ENCODE measurements around the gene CDK11A. TPM values are rescaled to one million over a fixed set of nuclear protein-coding genes. Genes with fewer than 3 reads are reported as not detected.
A peak's percentile ranks its signal among the peaks of the same experiment; 100 is the strongest.
"Not testable (repeated sequence)": the region's sequence is repeated elsewhere in the genome, so short reads cannot be mapped to it uniquely, and the experiment has no call there.

CDK11A gene
- total RNA-seq (100 to 1,000 TPM; 162 to 173 TPM), polyA plus RNA-seq (10 to 100 TPM; 14.2 to 28.6 (median 14.4) TPM), total RNA-seq (3.3 to 19.7 (median 7.9) reads per million in 6 experiments)

DNA sequence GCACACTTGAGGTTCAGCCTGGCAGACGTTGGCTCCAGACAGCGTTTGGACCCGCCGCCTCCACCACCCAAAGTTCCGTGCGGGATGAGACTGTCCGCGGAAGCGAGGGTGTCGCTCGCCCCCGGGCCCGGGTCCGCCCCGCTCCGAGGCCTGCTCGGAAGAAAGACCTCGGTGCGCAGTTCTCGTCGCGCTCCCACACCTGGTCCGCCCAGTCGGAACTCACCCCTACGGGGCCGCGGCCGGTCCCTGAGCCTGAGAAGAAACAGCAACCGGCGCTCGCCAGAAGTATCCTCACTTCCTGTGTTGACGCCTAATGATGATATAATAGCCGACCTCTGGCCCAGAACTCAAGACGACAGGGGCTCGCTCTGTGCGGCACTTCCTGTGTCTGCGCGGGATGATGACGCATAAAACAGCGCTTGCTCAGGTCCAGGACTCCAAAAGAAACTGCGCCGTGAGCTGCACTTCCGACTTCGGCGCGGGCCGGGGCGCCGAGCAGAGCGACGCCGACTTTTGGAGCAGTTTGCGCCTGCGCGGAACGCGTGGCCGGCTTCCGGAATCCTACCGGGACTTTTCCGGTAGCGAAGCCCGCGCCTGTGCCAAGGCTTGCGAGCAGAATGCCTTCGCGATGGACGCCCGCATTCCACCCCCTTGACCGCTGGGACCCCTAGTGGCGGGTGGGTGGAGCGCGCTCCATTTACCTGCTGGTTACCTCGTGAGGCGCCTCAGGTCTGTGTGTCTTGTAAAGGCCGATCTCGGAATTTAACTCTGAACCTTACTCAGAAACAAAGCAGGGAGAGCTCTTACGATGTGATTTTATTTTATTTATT lies at the start of gene CDK11A:
CDK11A (minus strand) TSS at position 323 of the 830 bp plus-strand sequence. CDS start 1,539 bp downstream, outside the sequence.
- not testable (repeated sequence) for H3K9me3 Mint-ChIP-seq, H3K27me3 Mint-ChIP-seq
- Mint-ChIP-seq H3K4me3 (peak within 1 kb of the TSS; percentile 81 to 98 (median 94)), H3K4me1 (peaks cover 0 to 19% (median 9%) of the 10 kb centered on the region in 4 donors), H3K36me3 (peaks cover 0 to 30% (median 3%) of the 10 kb centered on the region in 3 donors), H3K27ac (peak within 1 kb of the TSS; percentile 90 to 99 (median 98))
- peak; percentile 93 to 95 for ATAC-seq
- POLR2A ChIA-PET = interaction anchor here (0.5 to 1.0 kb wide), 8 partner anchors 46 to 349 kb away, joined by 3 to 5 read pairs (median 3); partner anchors contain the start of genes AURKAIP1 and CCNL2
- DNase-seq = peak; percentile 90 to 100 (median 97)

DNA sequence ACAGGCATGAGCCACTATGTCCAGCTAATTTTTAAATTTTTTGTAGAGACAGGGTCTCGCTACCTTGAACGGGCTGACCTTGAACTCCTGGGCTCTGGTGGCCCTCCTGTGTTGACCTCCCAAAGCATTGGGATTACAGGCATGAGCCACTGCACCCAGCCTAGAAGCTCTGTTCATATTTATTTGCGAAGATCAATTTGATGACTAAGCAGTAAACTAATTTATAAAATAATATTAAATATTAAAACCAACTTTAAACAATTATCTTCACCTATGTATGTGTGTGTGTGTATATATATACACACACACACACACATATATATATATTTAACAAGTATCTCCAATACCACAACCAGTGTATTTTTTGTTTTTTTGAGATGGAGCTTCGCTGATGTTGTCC lies 49.7 kb upstream of the CDK11A start:
- H3K36me3 Mint-ChIP-seq = peaks cover 6 to 27% (median 17%) of the 10 kb centered on the region in 3 donors
- no peaks in the 10 kb centered on the region for H3K27me3 Mint-ChIP-seq
- ATAC-seq (no peak), DNase-seq (no peak)
- POLR2A ChIA-PET = no interaction called here
- no peak overlapping the region for H3K4me3 Mint-ChIP-seq
- H3K9me3 Mint-ChIP-seq = peaks cover 0 to 8% (median 3%) of the 10 kb centered on the region in 9 donors
- H3K27ac Mint-ChIP-seq = peak overlapping the region in 1 of 10 donors; percentile 29
- peaks cover 15 to 38% (median 30%) of the 10 kb centered on the region in 4 donors for H3K4me1 Mint-ChIP-seq

DNA sequence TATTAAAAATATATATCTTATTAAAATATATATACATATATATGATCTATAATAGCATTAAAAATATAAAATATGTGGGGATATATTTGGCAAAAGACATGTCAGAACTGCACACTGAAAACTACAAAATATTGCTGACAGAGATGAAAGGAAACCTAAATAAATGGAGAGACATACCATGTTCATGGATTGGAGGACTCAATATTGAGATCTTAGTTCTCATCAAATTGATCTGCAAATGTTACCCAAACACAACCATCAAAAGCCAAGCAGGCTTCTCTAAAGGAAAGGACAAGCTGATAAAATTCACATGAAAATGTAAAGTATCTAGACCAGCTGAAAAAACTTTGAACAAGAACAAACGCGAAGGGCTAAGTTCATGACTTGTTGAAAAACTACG lies 46.9 kb upstream of the CDK11A start:
- Mint-ChIP-seq H3K27me3 (no peaks in the 10 kb centered on the region), H3K27ac (peak overlapping the region in 1 of 10 donors; percentile 9), H3K4me3 (no peak overlapping the region), H3K9me3 (peaks cover 0 to 8% (median 3%) of the 10 kb centered on the region in 9 donors), H3K36me3 (peaks cover 6 to 41% (median 21%) of the 10 kb centered on the region in 3 donors), H3K4me1 (peaks cover 13 to 33% (median 21%) of the 10 kb centered on the region in 4 donors)
- ATAC-seq (no peak), DNase-seq (no peak)
- POLR2A ChIA-PET = interaction anchor here (1.1 kb wide), 1 partner anchor 9 kb away, joined by 3 read pairs; no protein-coding TSS in a partner anchor

DNA sequence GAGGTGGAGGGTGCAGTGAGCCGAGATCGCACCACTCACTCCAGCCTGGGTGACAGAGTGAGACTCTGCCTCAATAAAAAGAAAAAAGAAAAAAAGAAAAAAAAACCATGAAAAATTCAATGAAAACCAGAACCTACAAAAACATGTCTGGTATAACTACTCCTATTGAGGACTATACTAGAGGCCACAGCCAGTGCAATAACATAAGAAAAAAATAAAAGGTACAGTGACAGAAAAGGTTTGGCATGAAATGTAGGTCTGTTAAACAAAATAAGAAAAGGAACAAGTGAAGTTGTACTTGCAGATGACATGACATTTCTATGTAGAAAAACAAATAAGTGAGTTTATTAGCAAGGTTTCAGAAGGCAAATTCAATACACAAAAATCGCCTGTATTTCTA lies 45.9 kb upstream of the CDK11A start:
- no peaks in the 10 kb centered on the region for H3K27me3 Mint-ChIP-seq
- DNase-seq (no peak), ATAC-seq (no peak)
- peak overlapping the region in 1 of 10 donors; percentile 69 for H3K4me3 Mint-ChIP-seq
- peaks cover 0 to 8% (median 3%) of the 10 kb centered on the region in 9 donors for H3K9me3 Mint-ChIP-seq
- H3K4me1 Mint-ChIP-seq = peaks cover 6 to 23% (median 12%) of the 10 kb centered on the region in 4 donors
- POLR2A ChIA-PET = no interaction called here
- peak overlapping the region in 4 of 10 donors; percentile 15 to 65 (median 55) for H3K27ac Mint-ChIP-seq
- H3K36me3 Mint-ChIP-seq = peaks cover 6 to 44% (median 21%) of the 10 kb centered on the region in 3 donors

GRCh38 chr1:1768249-1768992 lies 44.3 kb upstream of the CDK11A start:
- POLR2A ChIA-PET = interaction anchor here (0.6 kb wide), 1 partner anchor 10 kb away, joined by 4 read pairs; the partner anchor contains the start of gene NADK
- H3K9me3 Mint-ChIP-seq = peaks cover 0 to 8% (median 3%) of the 10 kb centered on the region in 9 donors
- H3K4me1 Mint-ChIP-seq = peaks cover 6 to 18% (median 11%) of the 10 kb centered on the region in 4 donors
- H3K36me3 Mint-ChIP-seq = peaks cover 6 to 58% (median 21%) of the 10 kb centered on the region in 3 donors
- no peak for DNase-seq
- H3K4me3 Mint-ChIP-seq = no peak overlapping the region
- ATAC-seq = no peak
- H3K27me3 Mint-ChIP-seq = no peaks in the 10 kb centered on the region
- H3K27ac Mint-ChIP-seq = peak overlapping the region in 1 of 10 donors; percentile 26

GRCh38 chr1:1764876-1765470 lies 40.8 kb upstream of the CDK11A start:
- peaks cover 0 to 3% (median 0%) of the 10 kb centered on the region in 9 donors for H3K9me3 Mint-ChIP-seq
- no peak for DNase-seq
- peak overlapping the region in 1 of 10 donors; percentile 37 for H3K27ac Mint-ChIP-seq
- no peak for ATAC-seq
- peaks cover 6 to 11% (median 7%) of the 10 kb centered on the region in 4 donors for H3K4me1 Mint-ChIP-seq
- H3K36me3 Mint-ChIP-seq = peaks cover 0 to 55% (median 3%) of the 10 kb centered on the region in 3 donors
- POLR2A ChIA-PET = no interaction called here
- H3K27me3 Mint-ChIP-seq = no peaks in the 10 kb centered on the region
- no peak overlapping the region for H3K4me3 Mint-ChIP-seq

- Mint-ChIP-seq H3K27me3 (no peaks in the 10 kb centered on the region), H3K4me1 (peaks cover 6 to 12% (median 8%) of the 10 kb centered on the region in 4 donors), H3K4me3 (no peak overlapping the region), H3K36me3 (peaks cover 0 to 59% (median 3%) of the 10 kb centered on the region in 3 donors), H3K27ac (peak overlapping the region in 2 of 10 donors; percentile 20 to 55), H3K9me3 (peaks cover 0 to 3% (median 0%) of the 10 kb centered on the region in 9 donors)
- POLR2A ChIA-PET = no interaction called here
- ATAC-seq (peak; percentile 36 to 58), DNase-seq (peak in 1 of 10 donors; percentile 13)
These were observed 39.8 kb upstream of the CDK11A start for GRCh38 chr1:1763657-1764621.

GRCh38 chr1:1761504-1762376 lies 37.6 kb upstream of the CDK11A start:
- H3K4me1 Mint-ChIP-seq = peaks cover 0 to 11% (median 2%) of the 10 kb centered on the region in 4 donors
- H3K9me3 Mint-ChIP-seq = no peaks in the 10 kb centered on the region
- peaks cover 0 to 58% (median under 1%) of the 10 kb centered on the region in 3 donors for H3K36me3 Mint-ChIP-seq
- H3K27me3 Mint-ChIP-seq = no peaks in the 10 kb centered on the region
- POLR2A ChIA-PET = no interaction called here
- DNase-seq (no peak), ATAC-seq (no peak)
- H3K27ac Mint-ChIP-seq = peak overlapping the region in 2 of 10 donors; percentile 37 to 59
- H3K4me3 Mint-ChIP-seq = no peak overlapping the region

GRCh38 chr1:1760715-1761114 lies 36.6 kb upstream of the CDK11A start:
- no peak overlapping the region for H3K4me3 Mint-ChIP-seq
- peaks cover 0 to 59% (median 1%) of the 10 kb centered on the region in 3 donors for H3K36me3 Mint-ChIP-seq

GRCh38 chr1:1760345-1760650 lies 36.1 kb upstream of the CDK11A start:
- peaks cover 0 to 57% (median 1%) of the 10 kb centered on the region in 3 donors for H3K36me3 Mint-ChIP-seq
- DNase-seq (no peak), ATAC-seq (no peak)
- POLR2A ChIA-PET = no interaction called here
- H3K4me1 Mint-ChIP-seq = peaks cover 0 to 11% (median 2%) of the 10 kb centered on the region in 4 donors
- H3K27me3 Mint-ChIP-seq = no peaks in the 10 kb centered on the region
- H3K4me3 Mint-ChIP-seq = no peak overlapping the region
- H3K9me3 Mint-ChIP-seq = no peaks in the 10 kb centered on the region
- H3K27ac Mint-ChIP-seq = no peak overlapping the region

More at GRCh38 chr1:1760715-1761114, 36.6 kb upstream of the CDK11A start:
- Mint-ChIP-seq H3K9me3 (no peaks in the 10 kb centered on the region), H3K4me1 (peaks cover 0 to 11% (median 2%) of the 10 kb centered on the region in 4 donors), H3K27me3 (no peaks in the 10 kb centered on the region), H3K27ac (no peak overlapping the region)
- DNase-seq (no peak), ATAC-seq (no peak)
- POLR2A ChIA-PET = no interaction called here
